ENCODE data around the gene RPH3AL. TPM values are rescaled to one million over a fixed set of nuclear protein-coding genes. Genes with fewer than 3 reads are reported as not detected.

Gene RPH3AL
- total RNA-seq, 2 donors from 2014 or later, result 11.7 to 17.8 TPM

DNA sequence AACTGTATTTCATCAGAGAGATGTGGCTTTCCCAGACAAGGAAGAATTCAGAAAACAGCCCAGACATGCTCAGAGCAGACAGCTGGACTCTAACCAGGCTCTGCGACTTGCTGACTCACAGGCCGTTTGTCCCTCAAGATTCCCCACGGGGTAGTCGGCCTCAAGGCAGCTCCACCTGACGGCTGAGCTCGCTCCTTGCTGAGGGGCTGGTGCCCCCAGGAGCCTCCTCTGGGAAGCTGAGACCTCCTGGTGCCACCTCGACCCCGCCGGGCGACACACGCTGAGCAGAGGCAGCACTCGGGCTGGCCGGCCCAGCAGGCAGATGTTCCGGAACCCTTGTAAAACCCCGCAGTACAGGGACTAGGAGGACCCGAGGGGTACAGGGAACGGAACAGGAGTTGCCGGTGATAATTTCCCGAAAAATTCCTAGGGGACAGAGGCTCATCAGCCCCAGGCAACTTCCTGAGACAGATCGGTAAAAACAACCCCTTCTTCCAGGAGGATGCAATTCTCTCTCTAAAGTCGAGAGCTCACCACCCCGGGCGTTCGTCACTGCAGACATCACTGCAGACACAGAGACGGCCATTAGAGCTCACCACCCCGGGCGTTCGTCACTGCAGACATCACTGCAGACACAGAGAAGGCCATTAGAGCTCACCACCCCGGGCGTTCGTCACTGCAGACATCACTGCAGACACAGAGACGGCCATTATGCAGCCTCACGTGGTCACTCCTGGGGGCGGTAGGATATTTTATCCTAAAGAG is 19.9 kb downstream of the RPH3AL start:
- intact Hi-C loops (cut with DNase I), result no loop called here

DNA sequence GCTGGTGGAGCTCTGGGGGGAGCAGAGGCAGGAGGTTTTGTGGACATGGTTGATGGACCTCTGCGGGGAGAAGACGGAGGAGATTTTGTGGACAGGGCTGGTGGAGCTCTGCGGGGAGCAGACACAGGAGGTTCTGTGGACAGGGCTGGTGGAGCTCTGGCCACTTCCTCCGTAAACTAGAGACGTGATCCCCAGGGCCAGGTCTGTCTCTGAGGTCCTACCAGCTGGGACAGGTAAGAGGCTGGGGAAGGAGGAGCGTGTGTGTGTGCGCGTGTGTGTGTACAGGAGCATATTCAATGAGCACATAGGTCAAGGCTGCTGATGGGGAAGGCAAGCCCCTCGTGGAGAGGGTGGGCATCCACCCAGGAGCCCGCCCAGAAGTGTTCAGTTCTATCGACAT is 20.6 kb downstream of the RPH3AL start:
- Histone ChIP-seq H3K4me1 (replicated peaks) (no peaks in the 10 kb centered on the region), H3K4me3 (peak overlapping the region in 1 of 2 donors; percentile 20), H3K27ac (peak overlapping the region; percentile 67 to 69), H3K9me3 (no peaks in the 10 kb centered on the region), H3K36me3 (no peaks in the 10 kb centered on the region), H3K27me3 (replicated peaks; ENCODE audit: insufficient read depth) (no peaks in the 10 kb centered on the region)
- intact Hi-C loops (cut with DNase I), result no loop called here
- WGBS, result 84% methylated on average over 11 of the region's 11 CpGs
- TF ChIP-seq POLR2AphosphoS5 (IDR thresholded peaks at IDR 0.05) (no peak), POLR2A (IDR thresholded peaks at IDR 0.05) (no peak), CTCF (IDR thresholded peaks at IDR 0.05) (no peak)
- DNase-seq (ENCODE audit: low spot score), result no peak

More for the DNA sequence above, 19.9 kb downstream of the RPH3AL start:
- 73% methylated on average over 33 of the region's 34 CpGs for WGBS
- peak overlapping the region; percentile 67 to 69 for H3K27ac ChIP-seq
- H3K27me3 ChIP-seq (replicated peaks; ENCODE audit: insufficient read depth), result no peaks in the 10 kb centered on the region
- no peaks in the 10 kb centered on the region for H3K36me3 ChIP-seq
- no peaks in the 10 kb centered on the region for H3K9me3 ChIP-seq
- TF ChIP-seq CTCF (IDR thresholded peaks at IDR 0.05) (no peak), POLR2A (IDR thresholded peaks at IDR 0.05) (no peak), POLR2AphosphoS5 (IDR thresholded peaks at IDR 0.05) (no peak)
- no peak overlapping the region for H3K4me3 ChIP-seq
- no peak for DNase-seq (ENCODE audit: low spot score)
- no peaks in the 10 kb centered on the region for H3K4me1 ChIP-seq (replicated peaks)

- H3K27ac ChIP-seq, result peak overlapping the region in 1 of 2 donors; percentile 67
- no peak for TF ChIP-seq CTCF (IDR thresholded peaks at IDR 0.05)
- no peak for TF ChIP-seq POLR2A (IDR thresholded peaks at IDR 0.05)
- TF ChIP-seq POLR2AphosphoS5 (IDR thresholded peaks at IDR 0.05), result no peak
- H3K9me3 ChIP-seq, result no peaks in the 10 kb centered on the region
- no peaks in the 10 kb centered on the region for H3K36me3 ChIP-seq
- DNase-seq (ENCODE audit: low spot score), result no peak
- intact Hi-C loops (cut with DNase I), result no loop called here
- no peaks in the 10 kb centered on the region for H3K27me3 ChIP-seq (replicated peaks; ENCODE audit: insufficient read depth)
- peak overlapping the region in 1 of 2 donors; percentile 20 for H3K4me3 ChIP-seq
- 43% methylated on average over 26 of the region's 26 CpGs for WGBS
- H3K4me1 ChIP-seq (replicated peaks), result no peaks in the 10 kb centered on the region
Measured at GRCh38 chr17:330993-331701, 21.5 kb downstream of the RPH3AL start.

DNA sequence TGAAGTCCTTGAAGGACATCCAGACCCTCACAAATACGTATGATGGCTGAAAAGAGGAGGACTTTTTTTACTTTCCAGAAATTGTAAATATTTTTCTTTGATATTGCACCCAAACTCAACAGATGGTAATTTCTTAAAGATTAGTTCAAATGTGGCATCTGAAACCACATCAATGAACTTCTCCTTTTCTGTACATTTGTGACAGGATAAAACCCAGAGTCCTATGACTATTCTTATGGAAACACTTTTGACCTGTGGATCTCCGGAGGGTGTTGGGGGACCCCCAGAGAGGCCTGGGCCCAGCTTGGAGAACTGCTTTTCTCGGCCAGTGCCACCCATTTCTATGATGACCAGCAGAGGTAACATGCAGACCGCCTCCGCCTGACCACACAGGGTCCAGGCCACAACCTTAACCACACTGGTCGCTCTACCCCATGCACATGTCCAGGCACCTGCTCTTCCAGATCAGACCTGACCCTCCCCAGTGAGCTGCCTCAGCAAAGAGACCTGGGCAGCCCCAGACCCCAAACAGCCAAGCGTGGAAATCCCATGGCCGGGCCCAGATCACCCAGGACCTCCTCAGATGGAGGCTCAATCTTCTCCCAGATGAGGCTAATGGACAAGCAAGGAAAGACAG is 22.7 kb downstream of the RPH3AL start:
- no peaks in the 10 kb centered on the region for H3K36me3 ChIP-seq

More for the DNA sequence above, 22.7 kb downstream of the RPH3AL start:
- Histone ChIP-seq H3K4me3 (no peak overlapping the region), H3K27me3 (replicated peaks; ENCODE audit: insufficient read depth) (no peaks in the 10 kb centered on the region), H3K4me1 (replicated peaks) (no peaks in the 10 kb centered on the region), H3K9me3 (no peaks in the 10 kb centered on the region), H3K27ac (no peak overlapping the region)
- intact Hi-C loops (cut with DNase I), result no loop called here
- TF ChIP-seq POLR2A (IDR thresholded peaks at IDR 0.05), result no peak
- no peak for TF ChIP-seq CTCF (IDR thresholded peaks at IDR 0.05)
- no peak for TF ChIP-seq POLR2AphosphoS5 (IDR thresholded peaks at IDR 0.05)
- 91% methylated on average over 8 of the region's 8 CpGs for WGBS
- DNase-seq (ENCODE audit: low spot score), result no peak

All from prostate gland (tissue), 2 donors.